ES-I3 (cell line): ENCODE data around the gene ACYP2.

ENCODE experiments used
- H3K36me3 ChIP-seq: 2 replicates; pipeline ENCODE4 v1.6.1; 2013; ENCODE audit warnings: mild to moderate bottlenecking, low read length, control low read depth, moderate library complexity; ENCODE audit not compliant: insufficient read depth
- H3K4me1 ChIP-seq: 2 replicates; pipeline ENCODE4 v1.6.1; 2013; ENCODE audit warnings: mild to moderate bottlenecking, control low read depth, low read length; ENCODE audit not compliant: insufficient read depth
- H3K9ac ChIP-seq: 2 replicates; pipeline ENCODE4 v1.6.1; 2013; ENCODE audit warnings: low read depth, mild to moderate bottlenecking, low read length, moderate library complexity
- H3K9me3 ChIP-seq: 2 replicates; pipeline ENCODE4 v1.6.1; 2013; ENCODE audit warnings: mild to moderate bottlenecking, low read length, moderate library complexity; ENCODE audit not compliant: control insufficient read depth, insufficient read depth

The ACYP2 gene

DNA sequence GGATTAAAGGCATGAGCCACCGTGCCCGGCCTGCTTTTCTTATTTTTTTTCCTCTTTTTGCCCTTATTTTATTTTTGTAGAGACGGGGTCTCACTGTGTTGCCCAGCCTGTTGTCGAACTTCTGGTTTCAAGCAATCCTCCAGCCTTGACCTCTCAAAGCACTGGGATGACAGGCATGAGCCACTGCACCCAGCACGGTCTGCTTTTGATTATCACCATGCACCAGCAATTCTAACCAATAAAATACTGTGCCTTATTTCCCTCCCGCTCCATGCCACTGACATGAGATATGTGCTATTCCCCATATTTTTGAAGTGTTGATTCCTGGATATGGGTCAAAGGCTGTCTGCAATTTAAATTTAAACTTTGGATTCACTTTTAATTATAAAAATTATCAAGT is 42.9 kb downstream of the ACYP2 start:
- H3K4me1 ChIP-seq: no peaks in the 10 kb centered on the region
- H3K9me3 ChIP-seq: no peaks in the 10 kb centered on the region
- no peak overlapping the region for H3K9ac ChIP-seq
- no peaks in the 10 kb centered on the region for H3K36me3 ChIP-seq

DNA sequence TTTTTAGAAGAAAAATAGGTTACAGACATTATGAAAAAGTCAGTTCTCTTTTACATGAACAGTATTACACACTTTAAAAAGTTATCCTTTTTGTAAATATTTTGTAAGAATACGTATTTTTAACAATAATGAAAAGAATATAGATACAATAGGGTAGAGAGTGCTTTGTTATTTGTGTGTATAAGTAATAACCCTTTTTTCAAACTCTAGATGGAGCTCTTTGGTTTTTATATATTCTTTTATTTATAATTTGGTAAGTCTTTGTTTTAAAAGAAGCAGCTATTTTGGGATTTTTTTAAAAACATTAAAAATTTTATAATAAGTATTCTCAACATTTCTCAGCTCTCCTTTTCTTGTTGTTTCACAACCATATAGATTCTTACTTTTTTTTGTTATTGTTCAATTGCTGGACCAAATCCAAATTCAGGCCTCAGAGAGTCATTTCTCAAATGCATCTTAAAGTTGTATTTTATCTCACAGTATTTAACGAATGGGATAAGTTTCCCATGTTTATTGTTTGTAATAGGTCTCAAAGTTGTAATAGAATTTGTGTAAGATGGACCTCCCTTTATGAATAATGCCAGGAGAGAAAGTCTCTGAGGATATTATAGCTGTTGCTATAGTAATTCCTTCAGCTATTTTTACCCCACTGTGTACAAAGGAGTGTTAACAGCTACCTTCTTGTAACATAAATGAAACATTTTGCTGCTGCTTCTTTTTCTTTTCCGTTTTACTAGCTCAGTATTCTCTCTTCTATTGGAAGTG is 46.4 kb downstream of the ACYP2 start:
- H3K9ac ChIP-seq: no peak overlapping the region
- no peaks in the 10 kb centered on the region for H3K36me3 ChIP-seq
- no peaks in the 10 kb centered on the region for H3K4me1 ChIP-seq
- H3K9me3 ChIP-seq: no peaks in the 10 kb centered on the region

DNA sequence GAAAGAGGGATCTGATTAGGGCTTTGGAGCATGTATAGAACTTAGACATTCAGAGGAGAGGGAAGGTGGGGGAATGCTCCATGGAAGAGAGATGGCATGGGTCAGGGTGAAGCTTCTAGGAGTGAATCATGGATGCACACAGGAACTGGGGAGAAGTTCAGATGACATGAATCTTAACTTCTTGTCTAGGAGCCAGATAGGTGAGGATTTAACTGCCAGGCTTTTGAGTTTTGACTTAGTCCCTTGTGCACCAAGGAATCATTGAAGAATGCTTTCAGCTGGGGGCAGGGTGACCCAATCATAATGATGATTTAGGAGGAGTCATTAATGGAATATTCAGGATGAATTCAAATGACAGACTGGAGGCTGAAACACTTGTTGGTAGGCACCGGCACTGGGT is 48.7 kb downstream of the ACYP2 start:
- no peaks in the 10 kb centered on the region for H3K9me3 ChIP-seq

DNA sequence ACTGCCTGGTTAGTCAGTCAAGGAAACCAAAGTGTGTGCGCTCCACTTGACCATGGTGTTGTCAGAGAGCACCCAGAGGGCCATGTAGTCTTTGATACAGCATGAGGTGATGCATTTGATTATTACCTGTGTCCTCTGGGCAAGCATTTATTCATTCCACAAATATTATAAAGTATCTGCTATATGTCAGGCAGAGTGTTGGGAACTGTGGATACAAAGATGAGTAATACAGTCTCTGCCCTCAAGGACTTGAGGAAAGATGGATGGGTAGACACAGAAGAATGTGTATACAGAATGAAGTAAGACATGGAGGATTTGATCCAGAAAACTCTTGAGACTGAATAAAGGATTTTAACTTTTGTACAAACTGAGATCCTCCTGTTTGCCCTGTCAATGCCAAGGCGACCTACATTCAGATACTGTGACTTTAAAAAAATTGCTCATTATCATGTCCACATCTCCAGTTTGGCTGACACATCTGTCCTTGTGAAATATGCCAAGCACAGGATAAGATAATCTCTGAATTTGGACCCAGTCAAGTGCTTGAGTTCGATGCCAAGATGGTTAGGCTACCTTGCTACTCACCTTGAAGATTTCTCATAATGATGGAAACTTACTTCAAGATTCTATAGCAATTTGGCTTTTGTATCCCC is 50.8 kb downstream of the ACYP2 start:
- Histone ChIP-seq H3K36me3 (no peaks in the 10 kb centered on the region), H3K9me3 (no peaks in the 10 kb centered on the region), H3K9ac (no peak overlapping the region), H3K4me1 (no peaks in the 10 kb centered on the region)

More for the DNA sequence above, 48.7 kb downstream of the ACYP2 start:
- Histone ChIP-seq H3K9ac (no peak overlapping the region), H3K36me3 (no peaks in the 10 kb centered on the region), H3K4me1 (no peaks in the 10 kb centered on the region)

DNA sequence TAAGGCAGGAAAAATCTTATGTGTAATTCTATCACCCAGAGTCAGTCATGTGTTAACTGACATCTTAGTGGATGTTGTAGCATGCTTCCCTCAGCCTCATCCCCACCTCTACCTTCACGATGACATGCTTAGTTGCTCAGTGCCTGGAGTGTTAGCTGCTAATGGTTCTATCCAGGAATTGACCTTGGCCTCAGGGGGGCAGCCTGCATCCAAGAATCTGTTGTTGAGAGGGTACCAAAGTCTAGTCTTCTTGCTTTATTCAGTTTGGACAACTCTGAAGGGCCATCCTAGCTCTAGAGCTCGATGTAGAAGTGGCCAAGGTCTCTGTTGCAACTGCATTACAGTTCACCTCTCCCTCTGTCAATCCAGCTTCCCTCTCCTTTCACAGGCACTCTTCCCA is 61.2 kb downstream of the ACYP2 start:
- no peaks in the 10 kb centered on the region for H3K4me1 ChIP-seq
- H3K9ac ChIP-seq: no peak overlapping the region
- H3K9me3 ChIP-seq: no peaks in the 10 kb centered on the region
- H3K36me3 ChIP-seq: no peaks in the 10 kb centered on the region

DNA sequence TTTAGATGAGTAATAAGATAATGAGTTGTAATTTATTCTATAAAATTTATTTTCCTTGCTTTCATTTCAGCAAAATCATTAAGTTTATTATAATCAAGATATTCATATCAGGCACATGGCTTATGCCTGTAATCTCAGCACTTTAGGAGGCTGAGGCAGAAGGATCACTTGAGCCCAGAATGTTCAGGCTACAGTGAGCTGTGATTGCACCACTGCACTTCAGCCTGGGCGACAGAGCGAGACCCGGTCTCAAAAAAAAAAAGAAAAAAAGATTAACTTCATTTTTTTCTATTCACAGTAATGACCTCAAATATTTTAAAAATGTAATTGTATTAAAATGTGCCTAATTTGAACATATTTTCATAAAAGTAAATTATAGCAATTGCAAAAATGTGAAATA is 67.9 kb downstream of the ACYP2 start:
- no peaks in the 10 kb centered on the region for H3K36me3 ChIP-seq
- H3K9ac ChIP-seq: no peak overlapping the region
- H3K4me1 ChIP-seq: no peaks in the 10 kb centered on the region
- H3K9me3 ChIP-seq: no peaks in the 10 kb centered on the region

DNA sequence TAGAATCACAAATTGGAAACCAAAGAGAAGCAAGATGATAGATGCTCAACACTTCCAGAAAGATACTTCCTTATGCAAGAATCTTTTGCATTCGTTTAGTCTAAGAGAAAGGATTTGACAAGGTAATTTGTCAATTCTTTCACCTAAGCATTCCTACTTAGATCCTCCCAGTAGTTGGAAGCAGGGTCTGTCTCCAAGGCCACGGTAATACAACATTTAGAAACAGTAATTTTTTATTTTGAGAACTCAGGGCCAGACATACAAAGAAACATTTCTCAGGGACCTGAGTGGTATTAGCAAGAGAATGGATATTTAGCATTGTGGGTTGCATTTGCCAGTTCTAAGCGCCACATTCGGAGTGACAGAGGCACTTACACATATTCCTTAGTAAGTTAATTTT is 68.6 kb downstream of the ACYP2 start:
- Histone ChIP-seq H3K36me3 (no peaks in the 10 kb centered on the region), H3K4me1 (no peaks in the 10 kb centered on the region), H3K9ac (no peak overlapping the region), H3K9me3 (no peaks in the 10 kb centered on the region)

DNA sequence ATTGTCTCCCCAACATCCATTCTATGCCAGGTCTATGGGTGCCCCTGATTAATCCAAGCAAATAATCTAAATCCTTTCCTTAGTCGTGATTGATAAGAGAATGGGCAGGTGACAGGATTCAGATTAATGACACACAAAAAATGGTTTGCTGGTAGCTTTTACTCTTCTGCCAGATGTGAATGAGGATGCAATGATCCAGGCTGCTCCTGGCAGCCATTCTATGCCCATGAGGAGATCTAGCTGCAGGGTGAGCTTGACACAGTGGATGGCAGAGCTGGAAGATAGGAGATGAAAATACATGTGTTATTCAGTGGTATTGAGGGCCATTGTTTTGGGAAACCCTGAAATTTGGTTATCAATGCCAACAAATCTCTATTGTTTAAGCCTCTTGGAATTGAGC is 69.7 kb downstream of the ACYP2 start:
- Histone ChIP-seq H3K9ac (no peak overlapping the region), H3K36me3 (no peaks in the 10 kb centered on the region), H3K9me3 (no peaks in the 10 kb centered on the region), H3K4me1 (no peaks in the 10 kb centered on the region)

DNA sequence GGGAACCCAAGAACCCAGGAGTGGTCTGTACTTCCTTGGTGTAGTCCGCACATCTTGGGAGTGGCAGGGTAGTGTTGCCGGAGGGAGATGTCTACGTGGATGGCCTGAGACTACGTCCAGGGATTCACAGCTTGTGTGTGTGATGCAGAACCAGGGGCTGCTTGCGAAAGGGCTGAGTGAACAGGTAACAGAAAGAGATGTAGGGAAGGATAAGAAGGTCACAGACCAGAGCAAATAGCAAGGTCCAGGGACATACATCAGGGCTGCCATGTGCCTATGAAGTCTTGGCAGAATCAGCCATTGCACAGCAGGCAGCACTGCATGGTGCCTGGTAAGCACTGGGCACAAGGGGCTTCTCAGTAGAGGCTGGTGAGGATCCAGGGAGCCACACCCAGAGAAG is 71.9 kb downstream of the ACYP2 start:
- H3K9ac ChIP-seq: no peak overlapping the region

DNA sequence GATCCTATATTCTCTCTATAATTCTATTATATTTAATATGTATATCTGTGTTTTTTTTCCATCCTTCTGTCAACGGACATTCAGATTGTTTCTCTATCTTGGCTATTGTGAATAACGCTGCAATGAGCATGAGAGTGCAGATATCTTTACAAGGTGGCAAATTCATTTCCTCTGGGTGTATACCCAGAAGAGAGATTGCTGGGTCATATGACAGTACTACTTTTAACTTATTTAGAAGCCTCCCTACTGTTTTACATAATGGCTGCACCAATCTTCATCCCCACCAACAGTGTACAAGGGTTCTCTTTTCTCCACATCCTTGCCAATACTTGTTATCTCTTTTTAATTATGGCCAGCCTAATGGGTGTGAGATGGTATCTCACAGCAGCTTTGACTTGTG is 74.1 kb downstream of the ACYP2 start:
- no peak overlapping the region for H3K9ac ChIP-seq
- no peaks in the 10 kb centered on the region; the same call in 1 of the 2 replicates for H3K36me3 ChIP-seq
- H3K4me1 ChIP-seq: no peaks in the 10 kb centered on the region
- no peaks in the 10 kb centered on the region for H3K9me3 ChIP-seq

More for the DNA sequence above, 71.9 kb downstream of the ACYP2 start:
- no peaks in the 10 kb centered on the region for H3K36me3 ChIP-seq
- no peaks in the 10 kb centered on the region for H3K4me1 ChIP-seq
- no peaks in the 10 kb centered on the region for H3K9me3 ChIP-seq

DNA sequence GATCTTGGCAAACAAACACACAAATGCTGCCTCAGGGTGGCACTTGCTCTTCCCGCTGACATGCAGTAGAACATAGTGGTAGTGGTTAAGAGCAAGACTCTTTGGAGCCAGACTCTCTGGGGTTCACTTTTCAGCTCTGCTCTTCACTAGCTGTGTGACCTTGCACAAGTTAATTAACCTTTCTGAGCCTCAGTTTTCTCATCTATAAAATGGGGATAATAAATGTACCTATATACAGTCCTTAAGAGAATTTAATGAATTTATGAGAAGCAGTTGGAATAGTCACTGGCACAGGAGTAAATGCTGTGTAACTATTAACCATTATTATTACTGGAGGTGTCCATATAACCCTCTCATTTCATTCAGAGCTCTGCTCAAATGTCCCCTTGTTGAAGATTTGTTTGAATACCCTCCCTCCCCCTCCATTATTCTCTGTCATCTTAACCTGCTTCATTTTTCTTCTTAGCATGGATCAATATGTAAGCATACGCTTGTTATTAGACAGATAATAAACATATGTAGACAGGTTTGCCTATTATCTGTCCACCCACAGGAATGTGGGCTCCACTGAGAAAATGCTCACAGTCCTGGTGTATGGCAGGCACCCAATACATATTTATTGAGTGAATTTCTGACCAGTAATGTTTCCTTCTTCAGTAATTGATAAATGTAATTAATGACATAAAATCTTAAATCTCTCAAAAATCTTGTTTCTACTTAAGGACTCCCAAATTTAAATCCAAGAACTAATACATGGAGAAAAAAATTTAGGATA is 76.1 kb downstream of the ACYP2 start:
- no peaks in the 10 kb centered on the region for H3K9me3 ChIP-seq
- no peak overlapping the region for H3K9ac ChIP-seq
- H3K4me1 ChIP-seq: no peaks in the 10 kb centered on the region
- no peaks in the 10 kb centered on the region; the same call in 1 of the 2 replicates for H3K36me3 ChIP-seq

DNA sequence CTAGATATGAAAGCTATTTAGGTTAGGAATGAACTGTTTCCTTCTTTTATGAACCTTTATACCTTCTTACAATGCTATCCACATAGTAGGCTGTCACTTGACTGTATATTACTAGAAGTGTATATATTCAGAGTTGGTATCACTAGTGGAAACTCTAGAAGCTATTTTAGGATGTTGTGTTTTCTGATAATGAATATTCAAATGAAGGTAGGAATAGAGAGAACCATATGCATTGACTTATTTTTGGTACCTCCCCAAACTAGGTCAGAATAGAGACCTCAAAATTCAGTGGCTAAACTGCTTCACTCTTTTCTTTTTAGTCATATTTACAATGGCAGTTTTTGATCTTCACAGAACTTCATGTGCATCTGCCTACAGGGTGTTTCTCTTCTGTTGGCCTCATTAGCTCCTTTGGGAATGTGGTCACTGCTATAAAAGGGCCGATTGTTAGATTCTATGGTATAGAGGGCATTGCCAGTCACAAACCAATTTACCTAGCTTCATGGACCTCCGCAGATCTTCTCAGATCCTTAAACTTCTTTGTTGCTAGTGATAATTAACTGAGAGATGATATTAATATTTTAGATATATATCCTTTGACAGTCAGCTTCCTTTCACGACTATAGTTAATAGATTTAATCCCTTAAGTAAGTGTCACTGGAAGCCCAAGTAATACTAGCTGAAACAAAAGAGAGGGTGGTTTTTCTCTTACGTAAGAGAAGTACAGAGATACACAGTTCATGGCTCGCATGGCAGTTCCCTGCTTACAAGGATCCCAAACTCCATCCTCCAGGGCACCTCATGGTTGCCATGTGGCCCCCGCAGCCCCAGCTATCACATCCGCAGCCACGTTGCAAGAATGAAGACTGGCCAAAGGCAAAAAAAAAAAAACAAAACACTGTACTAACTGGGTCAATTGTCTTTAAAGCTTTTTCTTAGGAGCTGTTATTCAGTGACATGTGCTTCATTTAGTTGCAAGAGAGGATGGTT is 79.6 kb downstream of the ACYP2 start:
- no peaks in the 10 kb centered on the region for H3K4me1 ChIP-seq
- no peak overlapping the region for H3K9ac ChIP-seq
- H3K9me3 ChIP-seq: no peaks in the 10 kb centered on the region
- no peaks in the 10 kb centered on the region; the same call in 1 of the 2 replicates for H3K36me3 ChIP-seq

DNA sequence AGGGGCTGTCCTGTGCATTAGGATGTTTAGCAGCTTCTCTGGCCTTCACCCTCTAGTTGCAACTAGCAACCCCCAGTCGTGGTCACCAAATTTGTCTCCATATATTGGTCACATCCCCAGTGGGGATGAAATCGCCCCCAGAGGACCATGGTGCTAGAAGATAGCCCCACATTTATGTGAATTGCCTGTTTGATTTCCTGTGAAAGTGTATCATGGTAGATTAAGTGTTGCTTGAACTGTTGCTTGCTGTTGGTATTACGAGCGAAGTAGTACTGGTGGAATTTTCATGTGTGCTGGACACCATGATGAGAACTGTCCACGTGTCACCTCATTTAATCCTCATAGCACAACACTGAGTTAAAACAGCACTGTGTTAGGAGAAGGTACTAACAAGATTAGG is 81.2 kb downstream of the ACYP2 start:
- no peaks in the 10 kb centered on the region for H3K9me3 ChIP-seq
- no peaks in the 10 kb centered on the region; the same call in 1 of the 2 replicates for H3K36me3 ChIP-seq
- H3K9ac ChIP-seq: no peak overlapping the region
- H3K4me1 ChIP-seq: no peaks in the 10 kb centered on the region

DNA sequence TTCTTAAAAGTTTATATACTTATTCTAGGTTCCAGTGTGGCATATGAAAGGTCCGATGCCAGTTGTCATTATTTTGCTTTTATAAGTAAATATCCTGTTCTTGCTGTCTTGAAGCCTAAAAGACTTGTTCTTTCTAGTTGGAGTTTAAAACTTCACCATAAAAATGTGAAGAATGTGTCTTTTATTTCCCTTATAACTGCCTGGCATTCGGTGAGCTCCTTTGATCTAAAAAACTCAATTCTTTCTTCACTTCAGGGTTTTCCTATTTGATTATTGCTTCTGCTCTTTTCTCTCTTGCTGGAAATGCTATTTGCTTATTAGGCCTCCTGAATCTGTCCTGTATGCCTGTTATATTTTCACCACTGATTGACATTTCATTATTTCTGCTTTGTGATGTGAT is 89.1 kb downstream of the ACYP2 start:
- H3K4me1 ChIP-seq: peaks cover 5% of the 10 kb centered on the region; the same call in 1 of the 2 replicates
- no peaks in the 10 kb centered on the region for H3K9me3 ChIP-seq
- H3K36me3 ChIP-seq: no peaks in the 10 kb centered on the region
- H3K9ac ChIP-seq: no peak overlapping the region
